ENCODE measurements around the gene LSM10.

DNA sequence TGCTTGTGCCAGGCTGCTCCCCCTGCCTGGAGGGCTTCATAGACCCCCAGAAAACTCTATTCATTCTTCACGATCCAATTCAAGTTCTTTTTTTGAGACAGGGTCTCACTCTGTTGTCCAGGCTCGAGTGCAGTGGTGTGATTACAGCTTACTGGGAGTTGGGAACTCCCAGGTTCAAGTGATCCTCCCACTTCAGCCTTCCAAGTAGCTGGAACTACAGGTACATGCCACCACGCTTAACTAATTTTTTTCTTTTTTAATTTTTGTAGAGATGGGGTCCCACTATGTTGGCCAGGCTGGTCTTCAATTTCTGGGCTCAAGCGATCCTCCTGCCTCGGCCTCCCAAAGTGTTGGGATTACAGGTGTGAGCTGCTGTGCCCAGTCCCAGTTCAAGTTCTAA lies 16.3 kb downstream of the LSM10 start:
- TF ChIP-seq POLR2AphosphoS5 (IDR thresholded peaks at IDR 0.05; ENCODE audit: low read depth, low read length) (no peak), POLR2A (IDR thresholded peaks at IDR 0.05; ENCODE audit: low read depth, low read length) (no peak), TAF1 (IDR thresholded peaks at IDR 0.05; ENCODE audit: low read depth, low read length) (no peak)
